ENCODE data around the gene TMEM132A. TPM values are rescaled to one million over a fixed set of nuclear protein-coding genes. Genes with fewer than 3 reads are reported as not detected.

Gene TMEM132A
- total RNA-seq, 3 donors from 2014 or later, result 2.9 to 11.0 (median 8.5) TPM

GRCh38 chr11:60985991-60986915 is 62.0 kb downstream of the TMEM132A start:
- no peak overlapping the region for H3K27ac ChIP-seq

More at GRCh38 chr11:60985991-60986915, 62.0 kb downstream of the TMEM132A start:
- no peaks in the 10 kb centered on the region for H3K9me3 ChIP-seq
- intact Hi-C loops (cut with DNase I; ENCODE audit: low total_unique reads), result no loop called here
- no peak overlapping the region for H3K4me3 ChIP-seq
- no peaks in the 10 kb centered on the region for H3K4me1 ChIP-seq
- TF ChIP-seq POLR2A (IDR thresholded peaks at IDR 0.05) (no peak), POLR2AphosphoS5 (IDR thresholded peaks at IDR 0.05) (no peak)
- TF ChIP-seq, protein P1, sequence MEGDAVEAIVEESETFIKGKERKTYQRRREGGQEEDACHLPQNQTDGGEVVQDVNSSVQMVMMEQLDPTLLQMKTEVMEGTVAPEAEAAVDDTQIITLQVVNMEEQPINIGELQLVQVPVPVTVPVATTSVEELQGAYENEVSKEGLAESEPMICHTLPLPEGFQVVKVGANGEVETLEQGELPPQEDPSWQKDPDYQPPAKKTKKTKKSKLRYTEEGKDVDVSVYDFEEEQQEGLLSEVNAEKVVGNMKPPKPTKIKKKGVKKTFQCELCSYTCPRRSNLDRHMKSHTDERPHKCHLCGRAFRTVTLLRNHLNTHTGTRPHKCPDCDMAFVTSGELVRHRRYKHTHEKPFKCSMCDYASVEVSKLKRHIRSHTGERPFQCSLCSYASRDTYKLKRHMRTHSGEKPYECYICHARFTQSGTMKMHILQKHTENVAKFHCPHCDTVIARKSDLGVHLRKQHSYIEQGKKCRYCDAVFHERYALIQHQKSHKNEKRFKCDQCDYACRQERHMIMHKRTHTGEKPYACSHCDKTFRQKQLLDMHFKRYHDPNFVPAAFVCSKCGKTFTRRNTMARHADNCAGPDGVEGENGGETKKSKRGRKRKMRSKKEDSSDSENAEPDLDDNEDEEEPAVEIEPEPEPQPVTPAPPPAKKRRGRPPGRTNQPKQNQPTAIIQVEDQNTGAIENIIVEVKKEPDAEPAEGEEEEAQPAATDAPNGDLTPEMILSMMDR (IDR thresholded peaks at IDR 0.05), result no peak
- H3K27me3 ChIP-seq, result no peaks in the 10 kb centered on the region
- peak in 1 of 2 donors; percentile 53 for DNase-seq (ENCODE audit: low spot score in 2 of 2)
- no peaks in the 10 kb centered on the region for H3K36me3 ChIP-seq

Other genes starting within 250 kb of the TMEM132A start
- under 1 TPM in 1 of 3 donors, not detected in 2; 0.66 TPM for gene MS4A8, start 224.8 kb upstream of the TMEM132A start, total RNA-seq
- not detected for gene MS4A18, start 199.7 kb upstream of the TMEM132A start, total RNA-seq
- not detected for gene MS4A15, start 167.6 kb upstream of the TMEM132A start, total RNA-seq
- gene MS4A10, start 139.1 kb upstream of the TMEM132A start, total RNA-seq, result not detected
- 10 to 100 TPM; 17.8 to 22.9 (median 19.5) TPM for gene CCDC86, start 82.3 kb upstream of the TMEM132A start, total RNA-seq
- under 1 TPM in 2 of 3 donors, not detected in 1; 0.16 to 0.59 TPM for gene PTGDR2, start 68.5 kb upstream of the TMEM132A start, total RNA-seq
- gene ZP1, start 56.9 kb upstream of the TMEM132A start, total RNA-seq, result under 1 TPM in 2 of 3 donors, not detected in 1; 0.32 to 0.73 TPM
- gene PRPF19, start 17.9 kb upstream of the TMEM132A start, total RNA-seq, result 10 to 100 TPM; 56.0 to 82.7 (median 81.3) TPM
- 100 to 1,000 TPM in 1 of 3 donors, 10 to 100 TPM in 2; 77.6 to 112 (median 77.7) TPM for gene TMEM109, start 10.3 kb upstream of the TMEM132A start, total RNA-seq
- gene SLC15A3, start 27.7 kb downstream of the TMEM132A start, total RNA-seq, result 10 to 100 TPM in 2 of 3 donors, 1 to 10 TPM in 1; 8.8 to 23.2 (median 20.8) TPM
- 1 to 10 TPM in 1 of 3 donors, under 1 TPM in 2; 0.80 to 1.9 (median 0.98) TPM for gene CD6, start 47.2 kb downstream of the TMEM132A start, total RNA-seq
- gene CD5, start 178.0 kb downstream of the TMEM132A start, total RNA-seq, result 1 to 10 TPM in 1 of 3 donors, under 1 TPM in 2; 0.80 to 1.3 (median 0.88) TPM
- 10 to 100 TPM in 2 of 3 donors, 1 to 10 TPM in 1; 9.3 to 20.3 (median 17.1) TPM for gene VPS37C, start 237.0 kb downstream of the TMEM132A start, total RNA-seq